ENCODE results near the gene RXRA. TPM values are rescaled to one million over a fixed set of nuclear protein-coding genes. Genes with fewer than 3 reads are reported as not detected.

Gene RXRA
- total and polyA plus RNA-seq, 10 donors = 10.9 to 116 (median 81.0) TPM

GRCh38 chr9:134460896-134461295 is 134.6 kb downstream of the RXRA start:
- peaks cover 0 to 25% (median 0%) of the 10 kb centered on the region in 7 donors for H3K27me3 ChIP-seq (replicated peaks in 1 of 7)
- peaks cover 0 to 9% (median 3%) of the 10 kb centered on the region in 8 donors for H3K9me3 ChIP-seq
- H3K27ac ChIP-seq = no peak overlapping the region
- TF ChIP-seq POLR2A (IDR thresholded peaks at IDR 0.05) = no peak
- no peak for TF ChIP-seq POLR2AphosphoS5 (IDR thresholded peaks at IDR 0.05)
- TF ChIP-seq, protein P1, sequence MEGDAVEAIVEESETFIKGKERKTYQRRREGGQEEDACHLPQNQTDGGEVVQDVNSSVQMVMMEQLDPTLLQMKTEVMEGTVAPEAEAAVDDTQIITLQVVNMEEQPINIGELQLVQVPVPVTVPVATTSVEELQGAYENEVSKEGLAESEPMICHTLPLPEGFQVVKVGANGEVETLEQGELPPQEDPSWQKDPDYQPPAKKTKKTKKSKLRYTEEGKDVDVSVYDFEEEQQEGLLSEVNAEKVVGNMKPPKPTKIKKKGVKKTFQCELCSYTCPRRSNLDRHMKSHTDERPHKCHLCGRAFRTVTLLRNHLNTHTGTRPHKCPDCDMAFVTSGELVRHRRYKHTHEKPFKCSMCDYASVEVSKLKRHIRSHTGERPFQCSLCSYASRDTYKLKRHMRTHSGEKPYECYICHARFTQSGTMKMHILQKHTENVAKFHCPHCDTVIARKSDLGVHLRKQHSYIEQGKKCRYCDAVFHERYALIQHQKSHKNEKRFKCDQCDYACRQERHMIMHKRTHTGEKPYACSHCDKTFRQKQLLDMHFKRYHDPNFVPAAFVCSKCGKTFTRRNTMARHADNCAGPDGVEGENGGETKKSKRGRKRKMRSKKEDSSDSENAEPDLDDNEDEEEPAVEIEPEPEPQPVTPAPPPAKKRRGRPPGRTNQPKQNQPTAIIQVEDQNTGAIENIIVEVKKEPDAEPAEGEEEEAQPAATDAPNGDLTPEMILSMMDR (IDR thresholded peaks at IDR 0.05 in 8 of 11, conservative IDR thresholded peaks at IDR 0.05 in 3 of 11) = no peak
- intact Hi-C loops (cut with DNase I; ENCODE audit: low total_unique reads) = no loop called here
- no peak for DNase-seq
- no peaks in the 10 kb centered on the region for H3K36me3 ChIP-seq
- H3K4me3 ChIP-seq = no peak overlapping the region
- peaks cover 8 to 37% (median 22%) of the 10 kb centered on the region in 6 donors for H3K4me1 ChIP-seq
- 72 to 81% (median 79%) methylated on average over 2 to 5 of the region's 5 CpGs for WGBS, 5 donors

DNA sequence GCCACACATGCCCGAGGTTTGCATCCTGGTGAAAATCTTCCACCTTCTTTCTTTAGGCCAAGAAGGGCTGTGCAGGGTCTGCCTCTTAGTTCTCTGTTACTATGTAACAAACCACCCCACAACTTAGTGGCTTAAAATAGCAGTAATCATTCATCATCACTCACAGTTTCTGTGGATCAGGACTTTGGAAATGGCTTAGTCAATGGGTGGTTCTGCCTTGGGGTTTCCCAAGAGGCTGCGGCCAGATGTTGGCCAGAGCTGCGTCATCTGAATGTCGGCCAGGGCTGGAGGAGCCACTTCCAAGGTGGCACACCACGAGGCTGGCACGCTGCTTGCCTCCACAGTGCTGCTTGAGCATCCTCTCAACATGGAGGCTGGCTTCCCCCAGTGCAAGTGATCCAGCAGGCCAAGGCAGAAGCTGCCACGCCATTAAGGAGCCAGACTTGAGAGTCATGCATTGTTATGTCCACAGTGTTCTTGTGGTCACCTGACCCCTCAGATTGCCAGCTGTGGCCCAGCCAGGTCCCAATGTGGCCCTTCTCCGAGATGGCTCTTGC is 135.2 kb downstream of the RXRA start:
- H3K27me3 ChIP-seq (replicated peaks in 1 of 7) = peaks cover 0 to 25% (median 0%) of the 10 kb centered on the region in 7 donors
- no peak overlapping the region for H3K27ac ChIP-seq
- peaks cover 0 to 9% (median 3%) of the 10 kb centered on the region in 8 donors for H3K9me3 ChIP-seq
- intact Hi-C loops (cut with DNase I; ENCODE audit: low total_unique reads) = no loop called here
- H3K36me3 ChIP-seq = no peaks in the 10 kb centered on the region
- 73 to 97% (median 90%) methylated on average over 2 to 8 of the region's 8 CpGs for WGBS, 5 donors
- peaks cover 5 to 31% (median 15%) of the 10 kb centered on the region in 6 donors for H3K4me1 ChIP-seq
- TF ChIP-seq, protein P1 (IDR thresholded peaks at IDR 0.05 in 8 of 11, conservative IDR thresholded peaks at IDR 0.05 in 3 of 11) = no peak
- TF ChIP-seq POLR2A (IDR thresholded peaks at IDR 0.05) (no peak), POLR2AphosphoS5 (IDR thresholded peaks at IDR 0.05) (no peak)
- DNase-seq = no peak
- H3K4me3 ChIP-seq = no peak overlapping the region

DNA sequence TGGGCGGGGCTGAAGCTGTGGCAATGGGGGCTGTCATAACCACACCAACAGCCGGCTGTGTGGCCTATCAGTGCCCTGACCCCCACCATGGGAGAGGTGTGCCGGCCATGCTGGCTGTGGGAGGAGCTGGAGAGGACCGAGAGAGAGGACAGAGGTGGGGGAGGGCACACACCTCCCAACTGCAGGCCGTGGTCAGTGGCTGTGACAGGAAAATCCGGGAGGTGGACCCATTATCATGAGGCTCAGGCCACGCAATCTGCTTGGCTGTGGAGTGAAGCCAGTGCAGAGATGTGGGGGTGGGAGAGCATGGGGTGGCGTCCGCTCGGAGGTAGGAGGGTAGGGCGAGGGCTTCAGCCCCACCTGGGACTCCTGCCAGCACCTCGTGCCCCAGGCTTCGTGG is 136.1 kb downstream of the RXRA start:
- H3K4me1 ChIP-seq = peaks cover 0 to 24% (median 9%) of the 10 kb centered on the region in 6 donors
- intact Hi-C loops (cut with DNase I; ENCODE audit: low total_unique reads) = no loop called here
- H3K4me3 ChIP-seq = no peak overlapping the region
- H3K9me3 ChIP-seq = peaks cover 0 to 9% (median 3%) of the 10 kb centered on the region in 8 donors
- no peak overlapping the region for H3K27ac ChIP-seq
- TF ChIP-seq POLR2AphosphoS5 (IDR thresholded peaks at IDR 0.05) (no peak), POLR2A (IDR thresholded peaks at IDR 0.05) (no peak)
- TF ChIP-seq, protein P1 (IDR thresholded peaks at IDR 0.05 in 8 of 11, conservative IDR thresholded peaks at IDR 0.05 in 3 of 11) = no peak
- no peaks in the 10 kb centered on the region for H3K36me3 ChIP-seq
- WGBS, 5 donors = 28 to 54% (median 37%) methylated on average over 13 of the region's 13 CpGs
- no peak for DNase-seq
- H3K27me3 ChIP-seq (replicated peaks in 1 of 7) = peaks cover 0 to 25% (median 0%) of the 10 kb centered on the region in 7 donors

GRCh38 chr9:134463280-134463679 is 137.0 kb downstream of the RXRA start:
- 76 to 88% (median 79%) methylated on average over 6 to 7 of the region's 7 CpGs for WGBS, 5 donors
- Histone ChIP-seq H3K4me3 (no peak overlapping the region), H3K27ac (no peak overlapping the region), H3K4me1 (peaks cover 0 to 15% (median 6%) of the 10 kb centered on the region in 6 donors), H3K36me3 (no peaks in the 10 kb centered on the region), H3K9me3 (peaks cover 0 to 9% (median 3%) of the 10 kb centered on the region in 8 donors), H3K27me3 (replicated peaks in 1 of 7) (peaks cover 0 to 25% (median 0%) of the 10 kb centered on the region in 7 donors)
- no peak for DNase-seq
- no peak for TF ChIP-seq POLR2AphosphoS5 (IDR thresholded peaks at IDR 0.05)
- TF ChIP-seq, protein P1 (IDR thresholded peaks at IDR 0.05 in 8 of 11, conservative IDR thresholded peaks at IDR 0.05 in 3 of 11) = no peak
- no peak for TF ChIP-seq POLR2A (IDR thresholded peaks at IDR 0.05)
- intact Hi-C loops (cut with DNase I; ENCODE audit: low total_unique reads) = no loop called here

Data from spleen (tissue), 11 donors.